B cell (primary cell): ENCODE data around the gene NPIPA1. TPM values are rescaled to one million over a fixed set of nuclear protein-coding genes. Genes with fewer than 3 reads are reported as not detected.

Experiments
- polyA plus RNA-seq: library from polyadenylated mRNA; depleted of rRNA; stranded (reverse); fragments of >200 nt; gene quantifications from 2 replicates; pipeline ENCODE4 v1.2.3, GENCODE V29; 2012
- small RNA-seq: library from RNA; depleted of rRNA; stranded (forward); fragments of <200 nt; gene quantifications from one replicate; pipeline ENCODE3, GENCODE V24; 2012; ENCODE audit warnings: low replicate concordance, low read depth; ENCODE audit not compliant: insufficient read length
- total RNA-seq, 2 donors: library from RNA; stranded (reverse); fragments of 120-200 nt in 1 of 2; gene quantifications; 1 replicate in 1 of 2; 2 replicates in 1 of 2; pipeline versions ENCODE4 v1.2.3 to v1.2.4, GENCODE V29; 2013 to 2022

NPIPA1 gene
- total and polyA plus RNA-seq, 2 donors (not counting 1 experiment from before 2014, with no cell fraction given): 97.9 to 171 TPM

Small RNAs within 50 kb of the gene (small RNA-seq; reads per million reads assigned to genes)
- gene AC138932.4: not detected
- not detected for gene MIR3180-1
- not detected for gene MIR3670-1
- gene MIR6511A1: not detected
- not detected for gene MIR6770-1
- not detected for gene RF00019

Other genes starting within 250 kb of the NPIPA1 start
- gene PLA2G10, start 243.1 kb upstream of the NPIPA1 start, total RNA-seq: not detected in 2 replicates
- not detected in 2 replicates for gene PLA2G10, start 243.1 kb upstream of the NPIPA1 start, polyA plus RNA-seq
- 3.7 and 6.1 TPM in 2 replicates for gene NPIPA3, start 234.0 kb upstream of the NPIPA1 start, total RNA-seq
- 1.4 and 12.2 TPM in 2 replicates for gene NPIPA3, start 234.0 kb upstream of the NPIPA1 start, polyA plus RNA-seq
- gene NPIPA2, start 194.9 kb upstream of the NPIPA1 start, total RNA-seq: 4.9 and 5.1 TPM in 2 replicates
- gene NPIPA2, start 194.9 kb upstream of the NPIPA1 start, polyA plus RNA-seq: 1.5 and 3.9 TPM in 2 replicates
- gene NOMO1, start 103.7 kb upstream of the NPIPA1 start, total RNA-seq: 39.7 and 42.5 TPM in 2 replicates
- gene NOMO1, start 103.7 kb upstream of the NPIPA1 start, polyA plus RNA-seq: 28.0 and 29.3 TPM in 2 replicates
- gene PDXDC1, start 37.6 kb downstream of the NPIPA1 start, total RNA-seq: 103 and 109 TPM in 2 replicates
- 48.1 and 79.1 TPM in 2 replicates for gene PDXDC1, start 37.6 kb downstream of the NPIPA1 start, polyA plus RNA-seq
- gene NTAN1, start 118.6 kb downstream of the NPIPA1 start, total RNA-seq: 28.2 and 36.1 TPM in 2 replicates
- gene NTAN1, start 118.6 kb downstream of the NPIPA1 start, polyA plus RNA-seq: 38.0 TPM in 2 replicates
- 34.6 TPM in 2 replicates for gene RRN3, start 156.8 kb downstream of the NPIPA1 start, total RNA-seq
- 11.7 and 26.4 TPM in 2 replicates for gene RRN3, start 156.8 kb downstream of the NPIPA1 start, polyA plus RNA-seq